Muscle of back (tissue), 13 donors: ENCODE results near the gene PAGE2B. TPM values are rescaled to one million over a fixed set of nuclear protein-coding genes. Genes with fewer than 3 reads are reported as not detected.
"Not testable (repeated sequence)": the region's sequence is repeated elsewhere in the genome, so short reads cannot be mapped to it uniquely, and the experiment has no call there.

Experiments
- DNase-seq, 3 donors: peaks; one replicate each; pipeline versions ENCODE4 v3.0.0 to v3.0.0-alpha.2; 2013
- long read RNA-seq, 9 donors: transcript quantifications; one replicate each; lab custom pipeline, GENCODE V29; 2026
- polyA plus RNA-seq, 10 donors: library from polyadenylated mRNA; unstranded; fragments of 120-200 nt; gene quantifications; one replicate each; pipeline ENCODE4 v1.2.1, GENCODE V29; 2013; ENCODE audit not compliant: insufficient read length in 10 of 10

PAGE2B gene
- polyA plus RNA-seq = under 1 TPM in 4 of 10 donors, not detected in 6; 0.33 to 0.95 (median 0.53) TPM
- long read RNA-seq, donor 1 = 0 reads
- long read RNA-seq, donor 2 = 0 reads
- long read RNA-seq, donor 3 = 0 reads
- long read RNA-seq, donor 4 = 0 reads
- long read RNA-seq, donor 5 = 0 reads
- long read RNA-seq, donor 6 = 0 reads
- long read RNA-seq, donor 7 = 0 reads
- long read RNA-seq, donor 8 = 0 reads
- long read RNA-seq, donor 9 = 0 reads

GRCh38 chrX:55074851-55075467 is at the start of gene PAGE2B:
Gene PAGE2B (plus strand): TSS chrX:55075030. CDS start chrX:55076042, 1,012 bp downstream.
- DNase-seq = no peak

DNA sequence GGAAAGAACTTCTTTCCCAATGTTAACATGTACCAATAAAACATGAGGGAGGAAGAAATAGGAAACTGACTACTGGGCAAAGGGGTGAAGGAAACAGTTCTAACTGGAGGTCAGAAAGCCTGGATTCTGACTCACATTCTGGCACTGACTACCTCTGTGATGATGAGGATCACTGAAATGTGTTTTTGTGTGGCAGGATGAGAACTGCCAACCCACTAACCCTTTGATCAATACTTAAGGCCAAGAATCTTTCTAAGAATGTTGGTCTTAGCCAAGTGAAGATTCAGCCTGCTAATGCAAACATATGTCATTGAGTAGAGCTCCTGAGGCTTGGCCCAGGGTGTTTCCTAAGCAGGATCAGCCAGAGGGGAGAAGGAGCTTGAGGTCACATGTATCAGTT is 48.7 kb upstream of the PAGE2B start:
- DNase-seq = no peak

- no peak for DNase-seq
These were observed 48.0 kb upstream of the PAGE2B start for GRCh38 chrX:55026840-55027239.

DNA sequence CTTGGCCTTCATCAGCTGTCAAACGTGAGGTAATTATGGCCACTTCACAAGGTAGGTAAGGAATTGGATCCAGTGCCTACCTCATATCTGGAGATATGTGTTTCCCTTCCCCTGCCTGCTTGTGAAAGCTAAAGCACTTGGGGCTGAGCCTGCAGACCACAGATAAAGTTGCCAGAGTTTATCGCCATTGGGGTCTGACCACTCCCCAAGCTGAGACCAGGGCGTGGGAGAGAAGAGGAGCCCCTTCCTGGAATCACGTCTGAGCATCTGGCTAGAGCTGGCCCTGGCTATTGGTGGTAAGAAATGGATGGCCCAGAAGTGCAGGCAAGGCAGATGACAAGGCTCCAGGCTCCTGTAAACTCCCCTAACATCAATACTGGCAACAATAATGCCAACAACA is 46.8 kb upstream of the PAGE2B start:
- no peak for DNase-seq

GRCh38 chrX:55028611-55029010 is 46.2 kb upstream of the PAGE2B start:
- DNase-seq = no peak

- DNase-seq = no peak
These were observed 45.5 kb upstream of the PAGE2B start for GRCh38 chrX:55029291-55029690.

- no peak for DNase-seq
These were observed 44.3 kb upstream of the PAGE2B start, which contains the start of gene ALAS2 for GRCh38 chrX:55030271-55031205. Gene ALAS2 (minus strand): TSS chrX:55030977. CDS start chrX:55026000, 4,977 bp downstream.

- no peak for DNase-seq
These were observed 41.4 kb upstream of the PAGE2B start for GRCh38 chrX:55033429-55033828.

- no peak for DNase-seq
These were observed 35.4 kb upstream of the PAGE2B start for GRCh38 chrX:55039471-55039870.

DNA sequence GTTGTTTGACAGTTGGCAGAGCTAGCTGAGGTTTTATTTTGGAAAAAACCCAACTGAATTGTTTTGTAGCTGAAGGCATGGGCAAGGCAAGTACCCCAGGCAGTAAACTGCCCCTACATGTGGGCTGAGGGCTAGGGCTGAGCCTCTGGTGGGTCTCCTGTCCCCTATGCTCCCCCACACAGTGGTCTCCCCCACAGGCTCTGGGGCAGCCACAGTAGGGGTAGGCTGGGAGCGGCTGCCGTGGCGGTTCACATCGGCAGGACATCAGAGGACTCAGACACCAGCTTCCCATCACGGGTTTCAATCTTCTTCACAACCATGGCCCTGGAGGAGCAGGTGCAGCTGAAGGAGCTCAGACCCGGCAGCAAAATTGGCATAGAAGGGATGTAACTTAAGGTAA is 33.3 kb upstream of the PAGE2B start:
- no peak for DNase-seq

- not testable (repeated sequence) for DNase-seq
These were observed 24.2 kb upstream of the PAGE2B start for GRCh38 chrX:55050599-55050998.

GRCh38 chrX:55056820-55057674 is 17.8 kb upstream of the PAGE2B start:
- DNase-seq = peak in 2 of 3 donors; percentile 14 to 49

- DNase-seq = peak; percentile 14 to 55 (median 18)
These were observed 17.1 kb upstream of the PAGE2B start for GRCh38 chrX:55057675-55058249.

DNA sequence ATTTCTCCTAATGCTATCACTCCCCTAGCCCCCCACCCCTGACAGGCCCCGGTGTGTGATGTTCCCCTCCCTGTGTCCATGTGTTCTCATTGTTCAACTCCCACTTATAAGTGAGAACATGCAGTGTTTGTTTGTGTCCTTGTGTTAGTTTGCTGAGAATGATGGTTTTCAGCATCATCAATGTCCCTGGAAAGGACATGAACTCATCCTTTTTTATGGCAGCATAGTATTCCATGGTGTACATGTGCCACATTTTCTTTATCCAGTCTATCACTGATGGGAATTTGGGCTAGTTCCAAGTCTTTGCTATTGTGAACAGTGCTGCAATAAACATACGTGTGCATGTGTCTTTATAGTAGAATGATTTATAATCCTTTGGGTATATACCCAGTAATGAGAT is 7.7 kb upstream of the PAGE2B start:
- not testable (repeated sequence) for DNase-seq

DNA sequence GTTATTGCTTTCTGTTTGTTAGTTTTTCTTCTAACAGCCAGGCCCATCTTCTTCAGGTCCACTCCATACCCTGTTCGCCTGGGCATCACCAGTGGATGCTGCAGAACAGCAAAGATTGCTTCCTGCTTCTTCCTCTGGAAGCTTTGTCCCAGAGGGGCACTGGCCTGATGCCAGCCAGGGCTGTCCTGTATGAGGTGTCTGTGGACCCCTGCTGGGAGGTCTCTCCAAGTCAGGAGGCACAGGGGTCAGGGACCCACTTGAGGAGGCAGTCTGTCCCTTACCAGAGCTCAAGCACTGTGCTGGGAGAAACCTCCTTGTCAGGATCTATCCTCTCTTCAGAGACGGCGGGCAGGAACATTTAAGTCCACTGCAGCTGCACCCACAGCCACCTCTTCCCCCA is 2.5 kb upstream of the PAGE2B start:
- no peak for DNase-seq

GRCh38 chrX:55088795-55089489 is 14.1 kb downstream of the PAGE2B start, which contains the start of gene PAGE2:
Gene PAGE2 (plus strand): TSS chrX:55089018. CDS start chrX:55090021, 1,003 bp downstream.
- no peak for DNase-seq

GRCh38 chrX:55098691-55099090 is 23.9 kb downstream of the PAGE2B start:
- DNase-seq = no peak

DNA sequence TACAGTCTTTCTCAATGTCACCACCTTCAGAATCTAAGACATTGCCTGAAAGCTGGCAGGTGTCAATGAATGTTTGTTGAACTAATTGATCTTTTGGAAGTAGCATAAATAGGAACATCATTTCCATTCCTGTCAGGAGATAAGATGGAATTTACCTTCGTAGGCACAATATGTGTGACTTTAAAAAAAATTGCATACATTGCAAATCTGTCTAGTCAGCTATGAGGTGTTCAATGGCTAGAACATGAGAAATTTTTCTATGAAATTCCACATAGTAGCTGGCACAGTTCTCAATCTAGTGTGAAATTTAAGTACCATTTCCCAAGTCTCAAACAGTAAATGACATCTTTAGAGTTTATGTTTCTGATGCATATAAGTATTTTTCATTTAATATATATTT is 24.3 kb downstream of the PAGE2B start:
- DNase-seq = no peak

GRCh38 chrX:55102754-55103153 is 27.9 kb downstream of the PAGE2B start:
- no peak for DNase-seq

DNA sequence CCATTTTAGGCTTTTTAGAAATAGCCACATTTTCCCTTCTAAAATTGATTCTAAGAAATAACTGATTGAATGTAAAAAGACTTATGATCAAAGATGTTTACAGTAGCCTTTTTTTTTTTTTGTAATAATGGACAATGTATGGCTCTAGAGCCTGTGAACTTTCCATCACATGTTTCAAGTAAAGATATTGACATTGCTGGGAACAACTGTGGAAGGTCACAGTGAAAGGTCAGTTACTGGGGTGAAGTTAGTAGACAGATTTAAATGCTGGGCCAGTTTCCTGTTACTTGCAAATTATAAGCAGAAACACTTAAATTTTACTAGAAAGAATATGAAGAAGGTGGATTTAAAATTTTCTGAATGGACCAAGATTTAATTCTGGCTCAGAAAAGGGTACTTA is 32.4 kb downstream of the PAGE2B start:
- no peak for DNase-seq
